GM12878 (cell line): ENCODE data around the gene LRRFIP2.

Source experiments
- CTCF ChIP-seq, 3 experiments: IDR thresholded peaks in 2 of 3; conservative IDR thresholded peaks in 1 of 3; 2 replicates each; pipeline ENCODE4 v1.5.1; 2011; ENCODE audit warnings: low read depth in 3 of 3, low read length in 3 of 3, mild to moderate bottlenecking in 3 of 3, control low read depth in 2 of 3, moderate library complexity in 2 of 3, inconsistent platforms in 1 of 3, mixed read lengths in 1 of 3; ENCODE audit not compliant: control insufficient read depth in 2 of 3, insufficient read depth in 1 of 3; ENCODE audit errors: extremely low read depth in 1 of 3
- JUNB ChIP-seq: IDR thresholded peaks from 2 replicates; pipeline ENCODE4 v1.6.1; 2016; ENCODE audit warnings: antibody characterized with exemption, mild to moderate bottlenecking

GRCh38 chr3:37114251-37115145 is 59.9 kb downstream of the LRRFIP2 start:
- TF ChIP-seq JUNB (peak; percentile 54), CTCF (IDR thresholded peaks at IDR 0.05 in 2 of 3, conservative IDR thresholded peaks at IDR 0.05 in 1 of 3; ENCODE audit: control insufficient read depth in 2 of 3, extremely low read depth in 1 of 3, insufficient read depth in 1 of 3, low read depth in 3 of 3, low read length in 3 of 3) (no peak)
